ENCODE results near the gene ZNF747.

The ZNF747 gene

GRCh38 chr16:30494709-30495108 lies 39.9 kb downstream of the ZNF747 start:
- no peak for DNase-seq (ENCODE audit: low read depth)
- H3K4me3 ChIP-seq (ENCODE audit: low read length): no peak overlapping the region
- TF ChIP-seq CTCF (conservative IDR thresholded peaks at IDR 0.05; ENCODE audit: low read length): no peak

- DNase-seq (ENCODE audit: low read depth): no peak
- no peak overlapping the region for H3K4me3 ChIP-seq (ENCODE audit: low read length)
- TF ChIP-seq CTCF (conservative IDR thresholded peaks at IDR 0.05; ENCODE audit: low read length): no peak
Observed at GRCh38 chr16:30493941-30494488, 40.6 kb downstream of the ZNF747 start.

GRCh38 chr16:30491744-30492308 lies 42.8 kb downstream of the ZNF747 start:
- DNase-seq (ENCODE audit: low read depth): peak; percentile 77
- H3K4me3 ChIP-seq (ENCODE audit: low read length): no peak overlapping the region
- no peak for TF ChIP-seq CTCF (conservative IDR thresholded peaks at IDR 0.05; ENCODE audit: low read length)

- H3K4me3 ChIP-seq (ENCODE audit: low read length): no peak overlapping the region
- DNase-seq (ENCODE audit: low read depth): no peak
- TF ChIP-seq CTCF (conservative IDR thresholded peaks at IDR 0.05; ENCODE audit: low read length): no peak
Observed at GRCh38 chr16:30491229-30491628, 43.4 kb downstream of the ZNF747 start.

GRCh38 chr16:30490210-30490609 lies 44.4 kb downstream of the ZNF747 start:
- H3K4me3 ChIP-seq (ENCODE audit: low read length): no peak overlapping the region
- peak; percentile 5 for DNase-seq (ENCODE audit: low read depth)
- TF ChIP-seq CTCF (conservative IDR thresholded peaks at IDR 0.05; ENCODE audit: low read length): no peak

GRCh38 chr16:30488764-30489605 lies 45.7 kb downstream of the ZNF747 start:
- TF ChIP-seq CTCF (conservative IDR thresholded peaks at IDR 0.05; ENCODE audit: low read length): no peak
- no peak overlapping the region for H3K4me3 ChIP-seq (ENCODE audit: low read length)
- DNase-seq (ENCODE audit: low read depth): no peak

All from AG10803 (cell line).